H1 (cell line): ENCODE measurements around the gene C3orf49. TPM values are rescaled to one million over a fixed set of nuclear protein-coding genes. Genes with fewer than 3 reads are reported as not detected.

Source experiments
- ATF2 ChIP-seq: IDR thresholded peaks from 2 replicates; pipeline ENCODE4 v1.6.1; 2012; ENCODE audit warnings: low read length, inconsistent platforms
- CHD1 ChIP-seq: IDR thresholded peaks from 2 replicates; pipeline ENCODE4 v1.6.1; 2012; ENCODE audit warnings: low read depth, low read length, improper control_type of control experiment
- HDAC6 ChIP-seq: IDR thresholded peaks from one replicate; pipeline ENCODE4 v1.7.1; 2012; ENCODE audit warnings: low read depth, mild to moderate bottlenecking, inconsistent platforms, low read length, moderate library complexity
- RBBP5 ChIP-seq: IDR thresholded peaks from 2 replicates; pipeline ENCODE4 v1.7.1; 2012; ENCODE audit warnings: low read depth, mild to moderate bottlenecking, inconsistent platforms, low read length, moderate library complexity, borderline replicate concordance
- RNF2 ChIP-seq: fragments of 200-900, 300-1000 bp; sonication (generic); IDR thresholded peaks from 2 replicates; pipeline ENCODE4 v1.7.1; 2016; ENCODE audit warnings: borderline replicate concordance, low read depth, mild to moderate bottlenecking, antibody characterized with exemption, low read length; ENCODE audit not compliant: poor library complexity, severe bottlenecking; ENCODE audit errors: missing control alignments
- SIN3A ChIP-seq, 2 experiments: IDR thresholded peaks in 1 of 2; conservative IDR thresholded peaks in 1 of 2; 2 replicates each; pipeline ENCODE4 v1.6.1; 2011 to 2012; ENCODE audit warnings: low read length in 2 of 2, improper control_type of control experiment in 1 of 2, low read depth in 1 of 2, mild to moderate bottlenecking in 1 of 2
- SIX5 ChIP-seq: IDR thresholded peaks from 2 replicates; pipeline ENCODE4 v1.6.1; 2011; ENCODE audit warnings: mild to moderate bottlenecking, low read depth, low read length
- SUZ12 ChIP-seq: fragments of 200-600 bp; sonication (generic); IDR thresholded peaks from 2 replicates; pipeline ENCODE4 v1.6.1; 2012; ENCODE audit warnings: mild to moderate bottlenecking, inconsistent platforms, low read length, moderate library complexity, mixed read lengths
- TAF1 ChIP-seq: IDR thresholded peaks from 2 replicates; pipeline ENCODE4 v1.6.1; 2011; ENCODE audit warnings: mild to moderate bottlenecking, low read depth, low read length
- polyA plus RNA-seq, 7 experiments: library from polyadenylated mRNA; depleted of rRNA in 3 of 7; stranded (reverse) in 5 of 7; unstranded in 2 of 7; fragments of >200 nt in 5 of 7; fragments of 200-250 nt in 2 of 7; gene quantifications; 1 replicate in 5 of 7; 2 replicates in 1 of 7; 4 replicates in 1 of 7; pipeline versions ENCODE4 v1.2.1 to v1.2.3, GENCODE V29; 2011 to 2013; ENCODE audit warnings: missing spikeins in 2 of 7, mixed read lengths in 2 of 7
- total RNA-seq: library from RNA; stranded (reverse); fragmentation: NEBNext Ultra II Directional; extraction: Animal tissue kit (Norgen Biotek cat#: 25700); gene quantifications from 2 replicates; pipeline ENCODE4 v1.2.1, GENCODE V29; 2021
- TF ChIP-seq, protein P1 (sequence below): fragments of 300-600 bp; sonication (generic); IDR thresholded peaks from 2 replicates; pipeline ENCODE4 v1.7.1; 2012; ENCODE audit warnings: low read length, moderate library complexity, mild to moderate bottlenecking, inconsistent platforms; ENCODE audit not compliant: insufficient replicate concordance

Gene C3orf49
- total and polyA plus RNA-seq, 2 of the 8 experiments (the other 6 are each of a cell fraction or from before 2014, with no cell fraction given): not detected

DNA sequence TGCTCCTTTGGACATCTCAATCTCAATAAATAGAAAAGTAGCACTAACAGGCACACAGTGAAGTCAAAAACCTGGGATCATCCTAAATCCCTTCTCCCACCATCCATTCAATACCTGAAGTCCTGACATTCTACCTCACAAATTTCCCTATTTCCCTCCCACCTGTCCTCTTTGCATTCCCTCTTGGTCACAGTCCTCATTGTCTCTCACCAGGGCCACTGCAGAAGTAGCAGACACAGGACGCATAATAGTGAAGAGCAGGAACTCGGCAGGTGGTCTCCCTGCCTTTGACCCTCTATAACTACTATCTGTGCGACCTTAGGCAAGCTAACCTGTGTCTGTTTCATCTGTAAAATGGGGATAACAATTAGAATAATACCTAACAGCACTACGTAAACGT, 42.2 kb downstream of the C3orf49 start (continued):
- TF ChIP-seq, protein P1, sequence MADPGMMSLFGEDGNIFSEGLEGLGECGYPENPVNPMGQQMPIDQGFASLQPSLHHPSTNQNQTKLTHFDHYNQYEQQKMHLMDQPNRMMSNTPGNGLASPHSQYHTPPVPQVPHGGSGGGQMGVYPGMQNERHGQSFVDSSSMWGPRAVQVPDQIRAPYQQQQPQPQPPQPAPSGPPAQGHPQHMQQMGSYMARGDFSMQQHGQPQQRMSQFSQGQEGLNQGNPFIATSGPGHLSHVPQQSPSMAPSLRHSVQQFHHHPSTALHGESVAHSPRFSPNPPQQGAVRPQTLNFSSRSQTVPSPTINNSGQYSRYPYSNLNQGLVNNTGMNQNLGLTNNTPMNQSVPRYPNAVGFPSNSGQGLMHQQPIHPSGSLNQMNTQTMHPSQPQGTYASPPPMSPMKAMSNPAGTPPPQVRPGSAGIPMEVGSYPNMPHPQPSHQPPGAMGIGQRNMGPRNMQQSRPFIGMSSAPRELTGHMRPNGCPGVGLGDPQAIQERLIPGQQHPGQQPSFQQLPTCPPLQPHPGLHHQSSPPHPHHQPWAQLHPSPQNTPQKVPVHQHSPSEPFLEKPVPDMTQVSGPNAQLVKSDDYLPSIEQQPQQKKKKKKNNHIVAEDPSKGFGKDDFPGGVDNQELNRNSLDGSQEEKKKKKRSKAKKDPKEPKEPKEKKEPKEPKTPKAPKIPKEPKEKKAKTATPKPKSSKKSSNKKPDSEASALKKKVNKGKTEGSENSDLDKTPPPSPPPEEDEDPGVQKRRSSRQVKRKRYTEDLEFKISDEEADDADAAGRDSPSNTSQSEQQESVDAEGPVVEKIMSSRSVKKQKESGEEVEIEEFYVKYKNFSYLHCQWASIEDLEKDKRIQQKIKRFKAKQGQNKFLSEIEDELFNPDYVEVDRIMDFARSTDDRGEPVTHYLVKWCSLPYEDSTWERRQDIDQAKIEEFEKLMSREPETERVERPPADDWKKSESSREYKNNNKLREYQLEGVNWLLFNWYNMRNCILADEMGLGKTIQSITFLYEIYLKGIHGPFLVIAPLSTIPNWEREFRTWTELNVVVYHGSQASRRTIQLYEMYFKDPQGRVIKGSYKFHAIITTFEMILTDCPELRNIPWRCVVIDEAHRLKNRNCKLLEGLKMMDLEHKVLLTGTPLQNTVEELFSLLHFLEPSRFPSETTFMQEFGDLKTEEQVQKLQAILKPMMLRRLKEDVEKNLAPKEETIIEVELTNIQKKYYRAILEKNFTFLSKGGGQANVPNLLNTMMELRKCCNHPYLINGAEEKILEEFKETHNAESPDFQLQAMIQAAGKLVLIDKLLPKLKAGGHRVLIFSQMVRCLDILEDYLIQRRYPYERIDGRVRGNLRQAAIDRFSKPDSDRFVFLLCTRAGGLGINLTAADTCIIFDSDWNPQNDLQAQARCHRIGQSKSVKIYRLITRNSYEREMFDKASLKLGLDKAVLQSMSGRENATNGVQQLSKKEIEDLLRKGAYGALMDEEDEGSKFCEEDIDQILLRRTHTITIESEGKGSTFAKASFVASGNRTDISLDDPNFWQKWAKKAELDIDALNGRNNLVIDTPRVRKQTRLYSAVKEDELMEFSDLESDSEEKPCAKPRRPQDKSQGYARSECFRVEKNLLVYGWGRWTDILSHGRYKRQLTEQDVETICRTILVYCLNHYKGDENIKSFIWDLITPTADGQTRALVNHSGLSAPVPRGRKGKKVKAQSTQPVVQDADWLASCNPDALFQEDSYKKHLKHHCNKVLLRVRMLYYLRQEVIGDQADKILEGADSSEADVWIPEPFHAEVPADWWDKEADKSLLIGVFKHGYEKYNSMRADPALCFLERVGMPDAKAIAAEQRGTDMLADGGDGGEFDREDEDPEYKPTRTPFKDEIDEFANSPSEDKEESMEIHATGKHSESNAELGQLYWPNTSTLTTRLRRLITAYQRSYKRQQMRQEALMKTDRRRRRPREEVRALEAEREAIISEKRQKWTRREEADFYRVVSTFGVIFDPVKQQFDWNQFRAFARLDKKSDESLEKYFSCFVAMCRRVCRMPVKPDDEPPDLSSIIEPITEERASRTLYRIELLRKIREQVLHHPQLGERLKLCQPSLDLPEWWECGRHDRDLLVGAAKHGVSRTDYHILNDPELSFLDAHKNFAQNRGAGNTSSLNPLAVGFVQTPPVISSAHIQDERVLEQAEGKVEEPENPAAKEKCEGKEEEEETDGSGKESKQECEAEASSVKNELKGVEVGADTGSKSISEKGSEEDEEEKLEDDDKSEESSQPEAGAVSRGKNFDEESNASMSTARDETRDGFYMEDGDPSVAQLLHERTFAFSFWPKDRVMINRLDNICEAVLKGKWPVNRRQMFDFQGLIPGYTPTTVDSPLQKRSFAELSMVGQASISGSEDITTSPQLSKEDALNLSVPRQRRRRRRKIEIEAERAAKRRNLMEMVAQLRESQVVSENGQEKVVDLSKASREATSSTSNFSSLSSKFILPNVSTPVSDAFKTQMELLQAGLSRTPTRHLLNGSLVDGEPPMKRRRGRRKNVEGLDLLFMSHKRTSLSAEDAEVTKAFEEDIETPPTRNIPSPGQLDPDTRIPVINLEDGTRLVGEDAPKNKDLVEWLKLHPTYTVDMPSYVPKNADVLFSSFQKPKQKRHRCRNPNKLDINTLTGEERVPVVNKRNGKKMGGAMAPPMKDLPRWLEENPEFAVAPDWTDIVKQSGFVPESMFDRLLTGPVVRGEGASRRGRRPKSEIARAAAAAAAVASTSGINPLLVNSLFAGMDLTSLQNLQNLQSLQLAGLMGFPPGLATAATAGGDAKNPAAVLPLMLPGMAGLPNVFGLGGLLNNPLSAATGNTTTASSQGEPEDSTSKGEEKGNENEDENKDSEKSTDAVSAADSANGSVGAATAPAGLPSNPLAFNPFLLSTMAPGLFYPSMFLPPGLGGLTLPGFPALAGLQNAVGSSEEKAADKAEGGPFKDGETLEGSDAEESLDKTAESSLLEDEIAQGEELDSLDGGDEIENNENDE: no peak
- TF ChIP-seq SUZ12: no peak
- no peak for TF ChIP-seq SIN3A (conservative IDR thresholded peaks at IDR 0.05 in 1 of 2, IDR thresholded peaks at IDR 0.05 in 1 of 2; ENCODE audit: low read depth in 1 of 2, low read length in 2 of 2)
- no peak for TF ChIP-seq RBBP5
- no peak for TF ChIP-seq SIX5
- no peak for TF ChIP-seq ATF2
- TF ChIP-seq TAF1: no peak
- no peak for TF ChIP-seq CHD1
- TF ChIP-seq RNF2: no peak
- TF ChIP-seq HDAC6: no peak
